Keratinocyte (primary cell): ENCODE results near the gene SMYD2. TPM values are rescaled to one million over a fixed set of nuclear protein-coding genes. Genes with fewer than 3 reads are reported as not detected.

Source experiments
- DNase-seq: peaks from one replicate; pipeline ENCODE4 v3.0.0-alpha.2; 2011; ENCODE audit warnings: low read depth, missing footprints, low spot score
- FAIRE-seq: peaks from 2 replicates; lab custom pipeline; 2011; peaks lifted over from hg19 to GRCh38; lab: Jason Lieb, UNC
- H2AFZ ChIP-seq: 2 replicates; pipeline ENCODE4 v1.6.0; 2012; ENCODE audit warnings: low read length, control low read depth, inconsistent platforms; ENCODE audit not compliant: control insufficient read depth
- H3K27ac ChIP-seq: 2 replicates; pipeline ENCODE4 v1.5.1; 2011; ENCODE audit warnings: low read length; ENCODE audit not compliant: control insufficient read depth, insufficient read depth
- H3K27me3 ChIP-seq: 3 replicates; pipeline ENCODE4 v1.6.0; 2011; ENCODE audit warnings: low read length; ENCODE audit not compliant: control insufficient read depth, insufficient read depth; ENCODE audit errors: extremely low read depth
- H3K36me3 ChIP-seq, 2 experiments: 2 replicates in 1 of 2; 3 replicates in 1 of 2; pipeline ENCODE4 v1.5.1; 2011; ENCODE audit warnings: low read length in 2 of 2, mild to moderate bottlenecking in 1 of 2; ENCODE audit not compliant: control insufficient read depth in 2 of 2, insufficient read depth in 2 of 2; ENCODE audit errors: extremely low read depth in 1 of 2
- H3K4me1 ChIP-seq: 3 replicates; pipeline ENCODE4 v1.5.1; 2011; ENCODE audit warnings: low read length; ENCODE audit not compliant: control insufficient read depth, insufficient read depth; ENCODE audit errors: extremely low read depth
- H3K4me2 ChIP-seq: 3 replicates; pipeline ENCODE4 v1.6.0; 2011; ENCODE audit warnings: low read depth, low read length; ENCODE audit not compliant: control insufficient read depth, insufficient read depth; ENCODE audit errors: extremely low read depth
- H3K4me3 ChIP-seq, 3 experiments: fragments of 200-600 bp in 1 of 3; sonication (generic) in 1 of 3; 2 replicates in 2 of 3; 3 replicates in 1 of 3; pipeline ENCODE4 v1.5.1; 2011 to 2016; ENCODE audit warnings: low read length in 3 of 3, mild to moderate bottlenecking in 3 of 3, control low read depth in 2 of 3, inconsistent platforms in 1 of 3, low read depth in 1 of 3, mixed read lengths in 1 of 3, mixed run types in 1 of 3, moderate library complexity in 1 of 3; ENCODE audit not compliant: control insufficient read depth in 2 of 3, insufficient read depth in 2 of 3; ENCODE audit errors: extremely low read depth in 1 of 3
- H3K79me2 ChIP-seq: 2 replicates; pipeline ENCODE4 v1.6.0; 2012; ENCODE audit warnings: low read length; ENCODE audit not compliant: control insufficient read depth, insufficient read depth
- H3K9ac ChIP-seq: 3 replicates; pipeline ENCODE4 v1.6.0; 2011; ENCODE audit warnings: low read length; ENCODE audit not compliant: control insufficient read depth, insufficient read depth; ENCODE audit errors: extremely low read depth
- H3K9me1 ChIP-seq: 3 replicates; pipeline ENCODE4 v1.6.0; 2011; ENCODE audit warnings: low read length; ENCODE audit not compliant: control insufficient read depth, insufficient read depth; ENCODE audit errors: extremely low read depth
- H3K9me3 ChIP-seq: 2 replicates; pipeline ENCODE4 v1.5.1; 2012; ENCODE audit warnings: low read depth, low read length; ENCODE audit not compliant: control insufficient read depth
- H4K20me1 ChIP-seq: 3 replicates; pipeline ENCODE4 v1.6.0; 2011; ENCODE audit warnings: low read length; ENCODE audit not compliant: control insufficient read depth, insufficient read depth; ENCODE audit errors: extremely low read depth
- EZH2 ChIP-seq: IDR thresholded peaks from one replicate; pipeline ENCODE4 v1.6.1; 2012; ENCODE audit warnings: inconsistent platforms, mild to moderate bottlenecking, low read length, moderate library complexity
- dilution Hi-C: fragments of 300-500 bp; cut with MboI; formaldehyde crosslinking; loops from one replicate; pipeline ENCODE4 v1.7.0; 2020; ENCODE audit warnings: low sequenced_read_pairs; ENCODE audit not compliant: extremely low pct_ligation_motif_present
- polyA plus RNA-seq, 5 experiments: library from polyadenylated mRNA; depleted of rRNA in 3 of 5; stranded (reverse) in 3 of 5; stranded (forward) in 1 of 5; unstranded in 1 of 5; fragments of >200 nt; gene quantifications; 1 replicate in 1 of 5; 2 replicates in 3 of 5; 3 replicates in 1 of 5; pipeline versions ENCODE4 v1.2.1 to v1.2.3, GENCODE V29; 2011 to 2012; ENCODE audit warnings: missing spikeins in 2 of 5, low read depth in 1 of 5, low replicate concordance in 1 of 5
- TF ChIP-seq, protein P1 (sequence below), 3 experiments: IDR thresholded peaks in 1 of 3; conservative IDR thresholded peaks in 1 of 3; optimal IDR thresholded peaks in 1 of 3; 2 replicates in 2 of 3; 3 replicates in 1 of 3; pipeline versions ENCODE3 to v1.5.1; 2011; ENCODE audit warnings: low read length in 3 of 3, mild to moderate bottlenecking in 3 of 3, moderate library complexity in 2 of 3, control low read depth in 1 of 3, inconsistent platforms in 1 of 3; ENCODE audit not compliant: insufficient read depth in 2 of 3; ENCODE audit errors: extremely low read depth in 1 of 3

SMYD2 gene
- polyA plus RNA-seq, 1 donor (not counting 4 experiments of a cell fraction or from before 2014, with no cell fraction given): 75.5 TPM

GRCh38 chr1:214264976-214265375 lies 16.0 kb upstream of the SMYD2 start:
- no peak for FAIRE-seq
- Histone ChIP-seq H2AFZ (no peak overlapping the region), H3K27ac (no peak overlapping the region), H3K9ac (no peak overlapping the region), H3K36me3 (no peaks in the 10 kb centered on the region), H3K79me2 (no peaks in the 10 kb centered on the region), H3K4me2 (no peak overlapping the region), H3K27me3 (no peaks in the 10 kb centered on the region), H3K4me3 (no peak overlapping the region), H3K9me1 (no peaks in the 10 kb centered on the region), H4K20me1 (no peaks in the 10 kb centered on the region), H3K4me1 (peaks cover 11% of the 10 kb centered on the region), H3K9me3 (no peaks in the 10 kb centered on the region)
- no peak for DNase-seq
- dilution Hi-C loops: no loop called here
- TF ChIP-seq, protein P1, sequence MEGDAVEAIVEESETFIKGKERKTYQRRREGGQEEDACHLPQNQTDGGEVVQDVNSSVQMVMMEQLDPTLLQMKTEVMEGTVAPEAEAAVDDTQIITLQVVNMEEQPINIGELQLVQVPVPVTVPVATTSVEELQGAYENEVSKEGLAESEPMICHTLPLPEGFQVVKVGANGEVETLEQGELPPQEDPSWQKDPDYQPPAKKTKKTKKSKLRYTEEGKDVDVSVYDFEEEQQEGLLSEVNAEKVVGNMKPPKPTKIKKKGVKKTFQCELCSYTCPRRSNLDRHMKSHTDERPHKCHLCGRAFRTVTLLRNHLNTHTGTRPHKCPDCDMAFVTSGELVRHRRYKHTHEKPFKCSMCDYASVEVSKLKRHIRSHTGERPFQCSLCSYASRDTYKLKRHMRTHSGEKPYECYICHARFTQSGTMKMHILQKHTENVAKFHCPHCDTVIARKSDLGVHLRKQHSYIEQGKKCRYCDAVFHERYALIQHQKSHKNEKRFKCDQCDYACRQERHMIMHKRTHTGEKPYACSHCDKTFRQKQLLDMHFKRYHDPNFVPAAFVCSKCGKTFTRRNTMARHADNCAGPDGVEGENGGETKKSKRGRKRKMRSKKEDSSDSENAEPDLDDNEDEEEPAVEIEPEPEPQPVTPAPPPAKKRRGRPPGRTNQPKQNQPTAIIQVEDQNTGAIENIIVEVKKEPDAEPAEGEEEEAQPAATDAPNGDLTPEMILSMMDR (optimal IDR thresholded peaks at IDR 0.05 in 1 of 3, IDR thresholded peaks at IDR 0.05 in 1 of 3, conservative IDR thresholded peaks at IDR 0.05 in 1 of 3; ENCODE audit: extremely low read depth in 1 of 3, insufficient read depth in 2 of 3, low read length in 3 of 3): no peak
- TF ChIP-seq EZH2: no peak

GRCh38 chr1:214270097-214270650 lies 10.8 kb upstream of the SMYD2 start:
- H3K27me3 ChIP-seq: no peaks in the 10 kb centered on the region
- no peak for FAIRE-seq
- dilution Hi-C loops: no loop called here
- TF ChIP-seq, protein P1 (optimal IDR thresholded peaks at IDR 0.05 in 1 of 3, IDR thresholded peaks at IDR 0.05 in 1 of 3, conservative IDR thresholded peaks at IDR 0.05 in 1 of 3; ENCODE audit: extremely low read depth in 1 of 3, insufficient read depth in 2 of 3, low read length in 3 of 3): no peak
- TF ChIP-seq EZH2: no peak
- no peak overlapping the region for H2AFZ ChIP-seq
- no peaks in the 10 kb centered on the region for H3K36me3 ChIP-seq
- H3K4me2 ChIP-seq: no peak overlapping the region
- no peaks in the 10 kb centered on the region for H4K20me1 ChIP-seq
- no peaks in the 10 kb centered on the region for H3K9me1 ChIP-seq
- no peak overlapping the region for H3K27ac ChIP-seq
- no peaks in the 10 kb centered on the region for H3K79me2 ChIP-seq
- no peaks in the 10 kb centered on the region for H3K4me1 ChIP-seq
- no peaks in the 10 kb centered on the region for H3K9me3 ChIP-seq
- no peak overlapping the region for H3K4me3 ChIP-seq
- H3K9ac ChIP-seq: no peak overlapping the region
- no peak for DNase-seq
